Erythroblast (primary cell): ENCODE results near the gene FAM240A.

Experiments used
- GATA1 ChIP-seq: IDR thresholded peaks from 2 replicates; pipeline ENCODE4 v1.6.1; 2011; ENCODE audit warnings: low read depth, mild to moderate bottlenecking, control low read depth, low read length, moderate library complexity
- POLR2A ChIP-seq: IDR thresholded peaks from 2 replicates; pipeline ENCODE4 v1.6.1; 2011; ENCODE audit warnings: mild to moderate bottlenecking, low read length

DNA sequence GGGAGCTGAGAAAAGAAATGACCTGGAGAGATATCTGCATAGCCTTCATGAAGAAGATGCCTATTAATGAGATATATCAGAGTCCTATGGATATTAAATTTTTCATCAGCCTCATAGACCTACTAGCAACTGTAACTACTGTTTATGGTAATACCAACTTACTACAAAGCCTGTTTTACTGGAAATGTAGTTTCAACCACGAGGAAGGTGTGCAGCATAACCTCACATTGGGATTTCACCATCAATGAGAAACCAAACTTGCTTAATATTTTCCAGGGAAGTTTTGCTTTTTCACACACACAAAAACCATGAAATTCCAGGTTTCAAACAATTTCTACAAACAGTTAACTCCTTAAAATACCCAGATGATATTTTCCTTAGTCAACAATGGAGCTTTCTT, 31.4 kb downstream of the FAM240A start:
- TF ChIP-seq POLR2A = no peak
- no peak for TF ChIP-seq GATA1
